A673 (cell line): ENCODE data around the gene SEPHS2.

Experiments used
- EZH2 ChIP-seq: fragments of 200-600 bp; sonication (generic); IDR thresholded peaks from 2 replicates; pipeline ENCODE4 v1.6.1; 2017; ENCODE audit warnings: borderline replicate concordance, low read depth, mild to moderate bottlenecking, mixed read lengths, antibody characterized with exemption, low read length; ENCODE audit not compliant: poor library complexity, severe bottlenecking
- TF ChIP-seq, protein P1 (sequence below): fragments of 300-800, 200-600 bp; sonication (generic); conservative IDR thresholded peaks from 2 replicates; pipeline ENCODE4 v1.5.1; 2017; ENCODE audit warnings: low read depth, mild to moderate bottlenecking, antibody characterized with exemption, low read length, moderate library complexity, mixed read lengths

DNA sequence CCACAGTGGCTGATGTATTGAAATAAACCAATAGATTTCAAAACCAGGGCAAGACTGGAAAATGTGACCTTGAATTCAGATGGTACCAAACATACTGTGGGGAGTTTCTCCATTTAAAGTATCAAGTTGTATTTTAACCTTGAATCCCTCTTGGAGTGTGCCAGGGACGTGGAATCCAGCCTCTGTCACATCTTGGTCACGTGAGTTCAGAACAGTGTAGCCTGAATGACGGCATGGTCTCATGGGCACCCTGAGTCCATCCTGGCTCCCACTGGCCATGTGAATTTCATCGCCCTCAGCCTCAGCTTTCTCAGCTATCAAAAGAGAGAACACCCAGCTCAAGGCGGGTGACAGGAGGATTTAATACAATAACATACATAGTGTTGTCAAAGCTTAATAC, 31.5 kb downstream of the SEPHS2 start:
- no peak for TF ChIP-seq EZH2
- TF ChIP-seq, protein P1, sequence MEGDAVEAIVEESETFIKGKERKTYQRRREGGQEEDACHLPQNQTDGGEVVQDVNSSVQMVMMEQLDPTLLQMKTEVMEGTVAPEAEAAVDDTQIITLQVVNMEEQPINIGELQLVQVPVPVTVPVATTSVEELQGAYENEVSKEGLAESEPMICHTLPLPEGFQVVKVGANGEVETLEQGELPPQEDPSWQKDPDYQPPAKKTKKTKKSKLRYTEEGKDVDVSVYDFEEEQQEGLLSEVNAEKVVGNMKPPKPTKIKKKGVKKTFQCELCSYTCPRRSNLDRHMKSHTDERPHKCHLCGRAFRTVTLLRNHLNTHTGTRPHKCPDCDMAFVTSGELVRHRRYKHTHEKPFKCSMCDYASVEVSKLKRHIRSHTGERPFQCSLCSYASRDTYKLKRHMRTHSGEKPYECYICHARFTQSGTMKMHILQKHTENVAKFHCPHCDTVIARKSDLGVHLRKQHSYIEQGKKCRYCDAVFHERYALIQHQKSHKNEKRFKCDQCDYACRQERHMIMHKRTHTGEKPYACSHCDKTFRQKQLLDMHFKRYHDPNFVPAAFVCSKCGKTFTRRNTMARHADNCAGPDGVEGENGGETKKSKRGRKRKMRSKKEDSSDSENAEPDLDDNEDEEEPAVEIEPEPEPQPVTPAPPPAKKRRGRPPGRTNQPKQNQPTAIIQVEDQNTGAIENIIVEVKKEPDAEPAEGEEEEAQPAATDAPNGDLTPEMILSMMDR = no peak
